Measurements from ENCODE around the gene GPR39.

DNA sequence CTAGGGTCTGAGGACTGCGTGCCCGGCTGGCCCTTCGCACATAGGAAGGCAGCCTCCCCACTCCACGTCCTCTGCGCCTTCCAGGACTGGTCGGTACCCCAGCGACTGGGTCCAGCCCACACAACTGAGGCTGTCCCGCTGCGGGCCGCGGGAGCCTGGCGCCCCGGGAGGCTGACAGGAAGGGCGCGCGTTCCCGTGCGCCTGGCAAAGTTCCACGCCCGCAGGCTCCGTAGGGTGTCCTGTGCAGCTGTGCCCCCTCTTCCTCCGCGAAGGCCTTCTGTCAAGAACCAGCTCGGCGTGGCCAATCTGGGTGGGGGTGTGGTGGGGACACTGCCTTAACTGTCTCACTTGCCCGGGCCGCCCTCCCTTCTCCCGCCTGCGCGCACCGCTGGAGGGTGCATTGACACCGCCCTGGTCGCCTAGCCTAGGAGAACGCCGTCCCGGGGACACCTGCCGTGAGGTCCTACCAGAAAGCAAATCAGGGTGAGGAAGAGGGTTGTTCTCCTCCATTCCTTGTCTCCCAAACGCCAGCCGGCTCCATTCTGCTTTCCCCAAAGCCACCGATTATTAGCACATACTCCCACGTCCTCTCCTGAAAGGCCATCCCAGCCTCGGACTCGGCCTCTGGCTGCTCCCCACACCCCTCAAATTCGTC is 254.0 kb downstream of the GPR39 start:
- TF ChIP-seq, protein P1, sequence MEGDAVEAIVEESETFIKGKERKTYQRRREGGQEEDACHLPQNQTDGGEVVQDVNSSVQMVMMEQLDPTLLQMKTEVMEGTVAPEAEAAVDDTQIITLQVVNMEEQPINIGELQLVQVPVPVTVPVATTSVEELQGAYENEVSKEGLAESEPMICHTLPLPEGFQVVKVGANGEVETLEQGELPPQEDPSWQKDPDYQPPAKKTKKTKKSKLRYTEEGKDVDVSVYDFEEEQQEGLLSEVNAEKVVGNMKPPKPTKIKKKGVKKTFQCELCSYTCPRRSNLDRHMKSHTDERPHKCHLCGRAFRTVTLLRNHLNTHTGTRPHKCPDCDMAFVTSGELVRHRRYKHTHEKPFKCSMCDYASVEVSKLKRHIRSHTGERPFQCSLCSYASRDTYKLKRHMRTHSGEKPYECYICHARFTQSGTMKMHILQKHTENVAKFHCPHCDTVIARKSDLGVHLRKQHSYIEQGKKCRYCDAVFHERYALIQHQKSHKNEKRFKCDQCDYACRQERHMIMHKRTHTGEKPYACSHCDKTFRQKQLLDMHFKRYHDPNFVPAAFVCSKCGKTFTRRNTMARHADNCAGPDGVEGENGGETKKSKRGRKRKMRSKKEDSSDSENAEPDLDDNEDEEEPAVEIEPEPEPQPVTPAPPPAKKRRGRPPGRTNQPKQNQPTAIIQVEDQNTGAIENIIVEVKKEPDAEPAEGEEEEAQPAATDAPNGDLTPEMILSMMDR (IDR thresholded peaks at IDR 0.05), result no peak
- no peak for TF ChIP-seq POLR2A (IDR thresholded peaks at IDR 0.05)

All from body of pancreas (tissue), 4 donors.